ENCODE measurements around the gene KLHL18.
A peak's percentile ranks its signal among the peaks of the same experiment; 100 is the strongest.
"Not testable (repeated sequence)": the region's sequence is repeated elsewhere in the genome, so short reads cannot be mapped to it uniquely, and the experiment has no call there.

The KLHL18 gene

GRCh38 chr3:47282424-47283192 lies at the start of gene KLHL18, which contains the start of gene KIF9:
Gene KLHL18, plus strand, starts transcription at chr3:47282944. Its CDS starts 22 bp downstream, at chr3:47282966.
Gene KIF9, minus strand, starts transcription at chr3:47282799. Its CDS starts 5,425 bp downstream, at chr3:47277374.
- H3K4me3 ChIP-seq (ENCODE audit: low read depth, low read length), result peak within 1 kb of the TSS; percentile 87
- peak; percentile 72 for DNase-seq (ENCODE audit: low read depth)

- no peak overlapping the region for H3K4me3 ChIP-seq (ENCODE audit: low read depth, low read length)
- no peak for DNase-seq (ENCODE audit: low read depth)
Measured at GRCh38 chr3:47238017-47238416, 44.7 kb upstream of the KLHL18 start.

GRCh38 chr3:47239929-47240328 lies 42.8 kb upstream of the KLHL18 start:
- no peak for DNase-seq (ENCODE audit: low read depth)

GRCh38 chr3:47243419-47244147 lies 39.2 kb upstream of the KLHL18 start:
- no peak overlapping the region for H3K4me3 ChIP-seq (ENCODE audit: low read depth, low read length)
- DNase-seq (ENCODE audit: low read depth), result no peak

More at GRCh38 chr3:47239929-47240328, 42.8 kb upstream of the KLHL18 start:
- H3K4me3 ChIP-seq (ENCODE audit: low read depth, low read length), result no peak overlapping the region

- no peak overlapping the region for H3K4me3 ChIP-seq (ENCODE audit: low read depth, low read length)
- DNase-seq (ENCODE audit: low read depth), result no peak
Measured at GRCh38 chr3:47244531-47245100, 38.1 kb upstream of the KLHL18 start.

GRCh38 chr3:47245271-47245670 lies 37.5 kb upstream of the KLHL18 start:
- no peak for DNase-seq (ENCODE audit: low read depth)
- H3K4me3 ChIP-seq (ENCODE audit: low read depth, low read length), result no peak overlapping the region

GRCh38 chr3:47247131-47248064 lies 35.3 kb upstream of the KLHL18 start:
- no peak overlapping the region for H3K4me3 ChIP-seq (ENCODE audit: low read depth, low read length)
- no peak for DNase-seq (ENCODE audit: low read depth)

- no peak for DNase-seq (ENCODE audit: low read depth)
- H3K4me3 ChIP-seq (ENCODE audit: low read depth, low read length), result no peak overlapping the region
Measured at GRCh38 chr3:47250309-47251060, 32.3 kb upstream of the KLHL18 start.

- H3K4me3 ChIP-seq (ENCODE audit: low read depth, low read length); DNase-seq (ENCODE audit: low read depth): not testable (repeated sequence)
Measured at GRCh38 chr3:47251085-47251484, 31.7 kb upstream of the KLHL18 start.

- H3K4me3 ChIP-seq (ENCODE audit: low read depth, low read length), result no peak overlapping the region
- DNase-seq (ENCODE audit: low read depth), result no peak
Measured at GRCh38 chr3:47251689-47252088, 31.1 kb upstream of the KLHL18 start.

- not testable (repeated sequence) for H3K4me3 ChIP-seq (ENCODE audit: low read depth, low read length); DNase-seq (ENCODE audit: low read depth)
Measured at GRCh38 chr3:47256331-47256730, 26.4 kb upstream of the KLHL18 start.

GRCh38 chr3:47259114-47259513 lies 23.6 kb upstream of the KLHL18 start:
- no peak overlapping the region for H3K4me3 ChIP-seq (ENCODE audit: low read depth, low read length)
- DNase-seq (ENCODE audit: low read depth), result no peak

GRCh38 chr3:47260605-47261004 lies 22.1 kb upstream of the KLHL18 start:
- DNase-seq (ENCODE audit: low read depth), result no peak
- no peak overlapping the region for H3K4me3 ChIP-seq (ENCODE audit: low read depth, low read length)

- DNase-seq (ENCODE audit: low read depth), result no peak
- H3K4me3 ChIP-seq (ENCODE audit: low read depth, low read length), result no peak overlapping the region
Measured at GRCh38 chr3:47261301-47261700, 21.4 kb upstream of the KLHL18 start.

GRCh38 chr3:47265008-47265407 lies 17.7 kb upstream of the KLHL18 start:
- H3K4me3 ChIP-seq (ENCODE audit: low read depth, low read length), result no peak overlapping the region
- no peak for DNase-seq (ENCODE audit: low read depth)

GRCh38 chr3:47265725-47266428 lies 16.9 kb upstream of the KLHL18 start:
- DNase-seq (ENCODE audit: low read depth), result no peak
- no peak overlapping the region for H3K4me3 ChIP-seq (ENCODE audit: low read depth, low read length)

- H3K4me3 ChIP-seq (ENCODE audit: low read depth, low read length), result no peak overlapping the region
- peak; percentile 85 for DNase-seq (ENCODE audit: low read depth)
Measured at GRCh38 chr3:47266709-47267489, 15.8 kb upstream of the KLHL18 start.

All from skeletal muscle cell (primary cell).